Epidermal melanocyte (primary cell): Measurements from ENCODE around the gene MAP4K1.
"Not testable (repeated sequence)": the region's sequence is repeated elsewhere in the genome, so short reads cannot be mapped to it uniquely, and the experiment has no call there.

Source experiments
- DNase-seq: peaks from one replicate; pipeline ENCODE4 v3.0.0; 2011; ENCODE audit warnings: low spot score; ENCODE audit not compliant: insufficient read length

The MAP4K1 gene

DNA sequence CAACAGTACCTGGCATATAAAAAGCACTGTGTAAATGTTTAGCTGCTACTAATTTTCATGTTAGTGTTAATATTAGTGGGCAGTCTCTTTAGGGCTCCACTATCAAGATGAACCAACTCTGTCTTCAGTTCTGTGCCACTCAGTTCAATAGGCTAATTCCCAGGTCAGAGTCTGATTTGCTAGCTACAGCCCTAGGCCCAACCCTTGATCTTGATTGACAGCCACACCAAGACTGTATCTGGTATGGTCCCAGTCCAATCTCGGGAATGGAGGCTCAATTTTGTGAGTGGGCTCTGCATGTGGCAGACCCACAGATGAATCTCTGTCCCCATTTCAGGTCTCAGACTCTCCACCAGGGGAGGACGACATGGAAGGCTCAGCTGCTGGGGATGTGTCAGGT is 46.1 kb downstream of the MAP4K1 start:
- DNase-seq, result no peak

DNA sequence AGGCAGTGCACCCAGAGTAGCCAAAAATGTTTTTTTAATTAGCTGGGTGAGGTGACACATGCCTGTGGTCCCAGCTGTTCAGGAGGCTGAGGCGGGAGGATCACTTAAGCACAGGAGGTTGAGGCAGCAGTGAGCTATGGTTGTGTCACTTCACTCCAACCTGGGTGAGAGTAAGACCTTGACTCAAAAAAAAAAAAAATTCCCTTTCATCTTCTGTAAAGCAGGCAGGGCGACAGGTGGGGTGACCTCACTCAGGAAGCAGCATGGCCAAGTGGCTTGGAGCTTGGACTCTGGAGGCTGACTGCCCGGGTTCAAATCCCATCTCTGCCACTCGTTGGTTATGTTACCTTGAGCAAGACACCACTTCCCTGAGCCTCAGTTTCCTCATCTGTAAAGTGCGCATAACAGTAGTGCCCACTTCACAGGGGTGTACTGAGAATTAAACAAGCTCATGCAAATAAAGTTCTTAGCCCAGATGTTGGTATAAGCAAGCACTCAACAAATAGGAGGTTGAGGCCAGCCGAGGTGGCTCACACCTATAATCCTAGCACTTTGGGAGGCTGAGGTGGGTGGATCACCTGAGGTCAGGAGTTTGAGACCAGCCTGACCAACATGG is 48.3 kb downstream of the MAP4K1 start:
- DNase-seq, result no peak

DNA sequence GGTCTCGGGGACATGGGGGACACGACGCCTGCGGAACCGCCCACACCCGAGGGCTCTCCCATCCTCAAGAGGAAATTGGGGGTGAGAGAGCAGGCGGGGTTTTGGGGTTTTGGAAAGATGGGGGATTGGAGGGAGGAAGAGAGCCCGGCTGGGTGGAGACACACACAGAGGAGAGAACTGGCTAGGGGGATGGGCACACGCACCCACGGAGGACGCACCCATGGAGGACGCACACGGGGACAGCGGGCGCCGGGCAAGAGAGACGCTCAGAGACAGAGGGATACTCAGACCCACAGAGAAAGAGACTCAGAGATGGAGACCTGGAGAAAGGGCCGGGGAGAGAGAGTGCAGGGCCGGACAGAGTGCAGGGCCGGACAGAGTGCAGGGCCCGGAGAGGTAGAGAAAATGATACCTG is 52.1 kb downstream of the MAP4K1 start:
- DNase-seq, result no peak

DNA sequence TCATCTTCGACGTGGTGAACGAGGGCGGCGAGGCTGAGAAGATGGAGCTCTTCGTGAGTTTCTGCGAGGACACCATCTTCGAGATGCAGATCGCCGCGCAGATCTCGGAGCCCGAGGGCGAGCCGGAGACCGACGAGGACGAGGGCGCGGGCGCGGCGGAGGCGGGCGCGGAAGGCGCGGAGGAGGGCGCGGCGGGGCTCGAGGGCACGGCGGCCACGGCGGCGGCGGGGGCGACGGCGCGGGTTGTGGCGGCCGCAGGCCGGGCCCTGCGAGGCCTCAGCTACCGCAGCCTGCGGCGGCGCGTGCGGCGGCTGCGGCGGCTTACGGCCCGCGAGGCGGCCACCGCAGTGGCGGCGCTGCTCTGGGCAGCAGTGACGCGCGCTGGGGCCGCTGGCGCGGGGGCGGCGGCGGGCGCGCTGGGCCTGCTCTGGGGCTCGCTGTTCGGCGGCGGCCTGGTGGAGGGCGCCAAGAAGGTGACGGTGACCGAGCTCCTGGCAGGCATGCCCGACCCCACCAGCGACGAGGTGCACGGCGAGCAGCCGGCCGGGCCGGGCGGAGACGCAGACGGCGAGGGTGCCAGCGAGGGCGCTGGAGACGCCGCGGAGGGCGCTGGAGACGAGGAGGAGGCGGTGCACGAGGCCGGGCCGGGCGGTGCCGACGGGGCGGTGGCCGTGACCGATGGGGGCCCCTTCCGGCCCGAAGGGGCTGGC is 52.6 kb downstream of the MAP4K1 start:
- no peak for DNase-seq

DNA sequence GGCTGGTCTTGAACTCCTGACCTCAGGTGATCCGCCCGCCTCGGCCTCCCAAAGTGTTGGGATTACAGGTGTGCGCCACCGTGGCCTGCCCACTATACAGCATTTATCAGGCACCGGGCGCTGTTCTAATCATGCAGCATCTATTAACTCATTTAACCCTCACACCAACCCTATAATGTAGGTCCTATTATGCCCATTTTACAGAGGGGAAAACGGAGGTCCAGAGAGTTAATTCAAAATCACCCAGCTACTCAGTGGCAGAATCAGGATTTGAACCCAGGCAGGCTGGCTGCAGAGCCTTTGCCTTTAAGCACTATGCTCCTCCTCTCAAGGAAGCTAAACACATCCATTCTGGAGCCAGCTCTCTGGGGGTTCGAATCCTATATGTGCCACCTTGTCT is 54.3 kb downstream of the MAP4K1 start:
- no peak for DNase-seq

DNA sequence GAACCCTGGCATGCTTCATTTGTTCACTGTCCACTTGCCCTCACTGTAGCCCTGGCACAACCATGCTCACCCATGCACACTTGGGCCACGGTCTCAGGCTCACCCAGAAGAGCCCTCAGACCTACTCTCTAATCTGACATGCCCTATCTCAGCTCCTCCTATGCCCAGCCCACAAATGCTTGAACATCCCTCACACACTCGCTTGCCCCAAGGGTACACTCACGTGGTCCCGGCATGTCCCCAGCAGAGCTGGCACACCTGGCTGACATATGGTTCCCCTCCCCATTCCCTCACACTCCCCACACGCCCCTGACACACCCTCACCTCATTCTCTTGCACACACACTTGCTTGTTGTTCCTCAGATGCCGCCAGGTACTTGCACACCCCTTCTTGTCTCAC is 55.7 kb downstream of the MAP4K1 start:
- no peak for DNase-seq

DNA sequence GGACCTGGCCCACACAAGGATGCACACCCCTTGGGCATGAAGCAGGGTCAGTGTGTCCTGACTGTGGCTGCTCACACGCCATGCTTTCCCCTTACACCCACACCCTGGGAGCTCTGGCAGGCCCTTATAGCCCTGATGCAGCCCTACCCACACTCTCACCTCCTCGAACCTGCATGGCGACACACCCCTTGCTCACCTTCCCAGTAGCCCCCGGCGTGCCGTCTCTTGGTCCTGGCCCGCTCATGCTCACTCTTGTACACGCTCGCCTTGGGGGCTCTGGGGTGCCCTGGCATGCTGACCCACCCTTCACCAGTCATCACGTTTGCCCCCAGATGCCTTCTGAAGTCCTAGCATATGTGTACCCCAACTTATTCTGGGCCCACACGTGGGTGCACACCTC is 56.1 kb downstream of the MAP4K1 start:
- no peak for DNase-seq

DNA sequence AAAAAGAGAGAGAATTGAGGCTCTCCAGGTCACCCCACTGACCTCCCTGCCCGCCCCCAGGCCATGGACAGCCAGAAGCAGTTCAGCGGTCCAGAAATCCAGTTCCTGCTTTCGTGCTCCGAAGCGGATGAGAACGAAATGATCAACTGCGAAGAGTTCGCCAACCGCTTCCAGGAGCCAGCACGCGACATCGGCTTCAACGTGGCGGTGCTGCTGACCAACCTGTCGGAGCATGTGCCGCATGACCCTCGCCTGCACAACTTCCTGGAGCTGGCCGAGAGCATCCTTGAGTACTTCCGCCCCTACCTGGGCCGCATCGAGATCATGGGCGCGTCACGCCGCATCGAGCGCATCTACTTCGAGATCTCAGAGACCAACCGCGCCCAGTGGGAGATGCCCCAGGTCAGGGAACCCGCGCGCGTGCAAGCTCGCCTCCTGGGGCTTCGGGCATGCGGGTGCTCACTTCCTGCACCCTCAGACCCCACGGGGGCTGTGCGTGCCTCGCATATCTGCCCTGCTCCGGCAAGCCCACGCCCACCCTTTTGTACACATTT is 56.6 kb downstream of the MAP4K1 start:
- no peak for DNase-seq

DNA sequence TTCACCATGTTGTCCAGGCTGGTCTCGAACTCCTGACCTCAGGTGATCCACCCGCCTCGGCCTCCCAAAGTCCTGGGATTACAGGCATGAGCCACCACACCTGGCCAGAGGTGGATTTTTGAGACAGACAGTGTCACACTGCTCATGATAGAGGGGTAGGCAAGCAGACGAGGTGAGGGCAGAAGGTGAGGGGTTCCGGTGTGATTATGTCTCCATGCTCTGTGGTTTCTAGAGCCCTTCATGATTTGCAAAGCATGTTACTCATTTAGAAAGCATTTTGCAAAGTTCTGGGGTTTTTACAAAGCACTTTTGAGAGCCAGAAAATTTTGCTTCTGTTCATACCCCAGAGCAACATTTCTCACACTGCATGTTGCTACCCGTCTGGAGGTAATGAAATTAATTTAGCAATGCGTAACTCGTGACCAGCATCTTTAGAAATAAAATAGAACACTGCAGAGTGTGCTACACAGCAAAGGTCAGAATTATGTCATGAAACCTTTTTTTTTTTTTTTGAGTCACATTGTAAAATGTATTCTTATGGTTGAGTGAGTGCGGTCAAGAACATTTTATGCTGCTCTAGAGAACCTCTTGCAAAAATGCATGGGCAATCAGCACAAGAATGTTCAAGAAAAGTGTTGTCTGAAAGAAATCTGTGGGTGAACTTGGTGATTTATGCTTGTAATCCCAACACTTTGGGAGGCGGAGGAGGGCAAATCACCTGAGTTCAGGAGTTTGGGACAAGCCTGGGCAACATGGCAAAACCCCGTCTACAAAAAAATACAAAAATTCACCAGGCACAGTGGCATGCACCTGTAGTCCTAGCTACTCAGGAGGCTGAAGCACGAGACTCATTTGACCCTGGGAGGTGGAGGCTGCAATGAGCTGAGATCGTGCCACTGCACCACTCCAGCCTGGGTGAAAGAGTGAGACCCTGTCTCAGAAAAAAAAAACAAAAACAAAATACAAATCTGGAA is 58.0 kb downstream of the MAP4K1 start:
- peak; percentile 29 for DNase-seq

DNA sequence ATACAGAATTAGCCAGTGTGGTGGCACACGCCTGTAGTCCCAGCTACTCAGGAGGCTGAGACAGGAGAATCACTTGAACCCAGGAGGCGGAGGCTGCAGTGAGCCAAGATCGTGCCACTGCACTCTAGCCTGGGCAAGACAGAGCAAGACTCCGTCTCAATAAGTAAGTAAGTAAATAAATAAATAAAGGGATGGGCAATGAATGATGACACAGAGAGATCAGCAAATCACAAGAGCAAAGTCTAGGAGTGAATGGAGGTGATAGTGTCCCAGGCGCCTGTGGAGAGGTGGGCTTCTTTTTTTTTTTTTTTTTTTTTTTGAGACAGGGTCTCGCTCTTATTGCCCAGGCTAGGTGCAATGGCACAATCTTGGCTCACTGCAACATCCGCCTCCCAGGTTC is 58.8 kb downstream of the MAP4K1 start:
- DNase-seq, result not testable (repeated sequence)

DNA sequence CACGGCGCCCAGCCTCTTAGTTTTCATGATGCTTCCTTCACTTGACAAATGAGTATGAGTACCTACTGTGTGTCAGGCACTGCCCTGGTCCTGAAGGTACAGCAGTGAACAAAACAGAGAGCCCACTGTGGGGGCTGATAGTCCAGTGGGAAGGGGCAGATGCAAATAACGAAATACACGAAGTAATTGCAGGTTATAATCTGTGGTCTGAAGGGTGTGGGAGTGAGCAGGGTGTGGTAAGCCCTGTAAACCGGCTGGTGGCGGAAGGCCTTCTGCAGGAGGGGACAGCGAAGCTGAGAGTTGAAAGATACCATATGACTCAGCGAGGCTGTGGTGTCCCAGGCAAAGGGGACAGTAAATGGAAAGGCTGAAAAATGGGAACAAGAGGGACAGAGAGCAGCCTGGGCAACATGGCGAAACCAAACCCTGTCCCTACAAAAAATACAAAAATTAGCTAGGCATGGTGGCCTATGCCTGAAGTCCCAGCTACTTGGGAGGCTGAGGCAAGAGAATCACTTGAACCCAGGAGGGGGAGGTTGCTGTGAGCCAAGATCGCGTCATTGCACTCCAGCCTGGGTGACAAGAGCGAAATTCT is 60.5 kb downstream of the MAP4K1 start:
- no peak for DNase-seq

DNA sequence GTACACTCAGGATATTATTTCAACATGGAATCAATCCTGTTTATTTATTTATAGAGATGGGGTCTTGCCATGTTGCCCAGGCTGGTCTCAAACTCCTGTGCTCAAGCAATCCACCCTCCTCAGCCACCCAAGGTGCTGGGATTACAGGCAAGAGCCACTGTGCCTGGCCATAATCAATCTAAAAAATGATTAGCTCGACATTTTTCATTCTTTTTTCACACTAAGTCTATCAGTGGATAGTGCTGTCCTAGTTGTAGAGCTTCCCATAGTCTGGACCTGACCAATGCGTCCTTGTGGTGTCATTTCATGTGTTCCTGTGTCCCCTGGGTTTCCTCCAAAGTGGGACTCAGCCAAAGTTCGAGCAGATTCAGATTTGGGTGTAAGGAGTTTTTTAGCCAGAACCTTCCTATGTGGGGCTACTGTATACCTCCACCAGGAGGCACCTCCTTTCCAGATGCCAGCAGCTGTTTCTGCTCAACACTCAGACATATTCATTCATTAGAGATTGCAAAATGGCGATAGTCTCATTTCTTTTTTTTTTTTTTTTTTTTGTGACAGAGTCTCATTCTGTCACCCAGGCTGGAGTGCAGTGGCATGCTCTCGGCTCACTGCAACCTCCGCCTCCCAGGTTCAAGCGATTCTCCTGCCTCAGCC is 61.1 kb downstream of the MAP4K1 start:
- DNase-seq, result no peak

DNA sequence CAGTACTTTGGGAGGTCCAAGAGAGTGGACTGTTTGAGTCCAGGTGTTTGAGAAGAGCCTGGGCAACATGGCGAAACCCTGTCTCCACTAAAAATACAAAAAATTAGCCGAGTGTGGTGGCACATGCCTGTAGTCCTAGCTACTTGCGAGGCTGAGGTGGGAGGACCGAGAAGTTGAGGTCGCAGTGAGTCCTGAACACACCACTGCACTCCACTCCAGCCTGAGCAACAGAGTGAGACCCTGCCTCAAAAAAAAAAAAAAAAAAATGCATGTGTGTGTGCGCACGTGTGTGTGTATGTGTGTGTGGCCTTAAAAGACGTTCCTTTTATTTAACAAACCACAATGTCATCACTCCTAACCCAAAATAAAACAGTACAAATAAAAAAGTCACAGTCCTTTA is 62.6 kb downstream of the MAP4K1 start:
- DNase-seq, result no peak

DNA sequence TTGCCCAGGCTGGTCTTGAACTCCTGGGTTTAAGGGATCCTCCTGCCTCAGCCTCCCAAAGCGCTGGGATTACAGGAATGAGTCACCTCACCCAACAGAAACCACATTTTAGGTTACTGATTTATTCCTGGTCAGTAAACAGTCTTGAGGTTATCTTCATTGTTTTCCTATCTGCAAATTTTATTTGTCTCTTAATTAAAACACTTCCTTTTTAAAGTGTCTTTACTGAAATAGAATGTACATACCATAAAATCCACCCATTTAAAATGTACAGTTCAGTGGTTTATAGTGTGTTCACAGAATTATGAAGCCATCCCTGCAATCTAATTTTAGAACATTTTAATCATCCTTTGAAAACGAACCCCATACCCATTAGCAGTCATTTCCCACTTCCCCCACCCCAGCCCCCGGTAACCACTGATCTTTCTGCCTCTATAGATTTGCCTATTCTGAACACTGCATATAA is 63.0 kb downstream of the MAP4K1 start:
- no peak for DNase-seq

DNA sequence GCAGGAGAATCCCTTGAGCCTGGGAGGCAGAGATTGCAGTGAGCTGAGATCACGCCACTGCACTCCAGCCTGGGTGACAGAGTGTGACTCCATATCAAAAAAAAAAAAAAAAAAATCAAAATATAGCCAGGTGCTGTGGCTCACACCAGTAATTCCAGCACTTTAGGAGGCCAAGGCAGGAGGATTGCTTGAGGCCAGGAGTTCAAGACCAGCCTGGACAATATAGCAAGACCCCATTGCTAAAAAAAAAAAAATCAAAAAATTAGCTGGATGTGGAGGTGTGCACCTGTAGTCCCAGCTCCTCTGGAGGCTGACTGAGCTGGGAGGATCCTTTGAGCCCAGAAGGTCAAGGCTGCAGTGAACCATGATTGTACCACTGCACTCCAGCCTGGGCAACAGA is 64.5 kb downstream of the MAP4K1 start:
- DNase-seq, result not testable (repeated sequence)

DNA sequence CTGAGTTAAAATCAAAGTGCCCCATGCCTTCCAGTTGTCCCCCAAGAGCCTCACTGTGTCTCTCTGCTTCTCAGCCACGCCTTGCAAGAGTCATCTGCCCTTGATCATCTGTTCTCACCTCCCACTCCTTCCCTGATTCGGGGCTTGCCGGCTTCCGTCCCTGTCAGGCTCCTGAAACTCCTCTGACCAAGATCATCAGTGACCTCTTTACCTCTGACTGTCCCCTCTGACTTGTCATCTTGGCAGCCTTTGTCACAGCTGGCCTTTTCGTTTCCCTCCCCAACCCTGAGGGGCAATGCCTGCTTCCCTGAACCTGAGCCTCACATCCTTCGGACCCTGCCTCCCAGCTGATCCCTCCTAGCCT is 66.3 kb downstream of the MAP4K1 start:
- DNase-seq, result no peak

DNA sequence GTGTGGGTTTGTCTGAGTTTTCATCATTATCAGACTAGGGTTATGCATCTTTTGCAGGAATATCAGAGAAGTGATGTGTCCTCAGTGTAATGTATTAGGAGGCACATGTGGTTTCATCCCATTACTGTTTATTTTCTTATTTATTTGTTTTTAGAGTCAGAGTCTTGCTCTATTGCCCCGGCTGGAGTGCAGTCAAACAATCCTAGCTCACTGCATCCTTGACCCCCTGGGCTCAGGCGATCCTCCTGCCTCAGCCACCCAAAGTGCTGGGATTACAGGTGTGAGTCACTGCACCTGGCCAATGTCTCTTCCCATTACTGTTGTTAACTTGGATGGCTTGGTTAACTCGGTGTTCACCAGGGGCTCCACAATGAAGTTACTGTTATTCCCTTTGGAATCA is 67.4 kb downstream of the MAP4K1 start:
- DNase-seq, result no peak

DNA sequence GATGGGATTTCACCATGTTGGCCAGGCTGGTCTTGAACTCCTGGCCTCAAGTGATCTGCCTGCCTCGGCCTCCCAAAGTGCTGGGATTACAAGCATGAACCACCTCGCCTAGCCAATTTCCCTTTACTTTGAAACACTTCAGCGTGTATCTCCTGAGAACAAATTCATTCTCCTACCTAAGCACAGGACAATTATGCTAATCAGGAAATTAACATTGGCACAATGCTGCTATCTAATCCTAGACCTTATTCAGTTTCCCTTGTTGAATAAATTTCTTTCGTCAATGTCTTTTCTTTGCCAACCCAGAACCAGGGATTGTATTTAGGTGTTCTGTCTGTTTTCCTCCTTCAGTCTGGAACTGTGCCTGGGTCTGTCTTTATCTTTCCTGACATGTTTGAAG is 67.8 kb downstream of the MAP4K1 start:
- DNase-seq, result no peak

DNA sequence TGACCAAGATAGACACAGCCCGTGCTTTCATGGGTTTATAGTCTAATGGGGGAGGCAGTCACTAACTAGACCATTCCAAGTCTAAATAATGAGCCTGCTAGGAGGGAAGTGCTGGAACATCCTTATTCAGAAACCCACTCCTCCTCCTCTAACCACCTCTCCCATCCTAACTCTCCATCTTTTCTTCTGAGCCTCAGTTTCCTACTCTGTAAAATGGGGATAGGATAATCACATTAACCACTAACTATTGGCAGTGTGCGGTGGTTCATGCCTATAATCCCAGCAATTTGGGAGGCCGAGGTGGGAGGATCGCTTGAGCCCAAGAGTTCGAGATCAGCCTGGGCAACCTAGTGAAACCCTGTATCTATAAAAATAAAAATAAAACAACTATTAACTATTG is 68.7 kb downstream of the MAP4K1 start:
- no peak for DNase-seq

DNA sequence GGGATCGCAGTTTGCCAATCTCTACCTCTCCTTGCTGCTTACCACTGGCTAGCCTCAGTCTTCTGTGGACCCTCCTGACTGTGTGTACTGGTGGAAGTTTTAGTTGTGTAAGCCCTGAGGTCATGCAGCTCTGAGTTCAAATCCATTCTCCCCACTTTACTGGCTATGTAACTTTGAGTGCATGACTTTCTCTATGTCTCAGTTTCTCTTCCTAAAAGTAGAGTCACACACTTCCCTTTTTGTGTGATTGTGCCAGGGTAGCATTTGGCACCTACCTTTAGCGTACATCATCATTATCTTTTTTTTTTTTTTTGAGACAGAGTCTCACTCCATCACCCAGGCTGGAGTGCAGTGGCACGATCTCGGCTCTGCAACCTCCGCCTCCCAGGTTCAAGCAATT is 70.3 kb downstream of the MAP4K1 start:
- DNase-seq, result no peak

DNA sequence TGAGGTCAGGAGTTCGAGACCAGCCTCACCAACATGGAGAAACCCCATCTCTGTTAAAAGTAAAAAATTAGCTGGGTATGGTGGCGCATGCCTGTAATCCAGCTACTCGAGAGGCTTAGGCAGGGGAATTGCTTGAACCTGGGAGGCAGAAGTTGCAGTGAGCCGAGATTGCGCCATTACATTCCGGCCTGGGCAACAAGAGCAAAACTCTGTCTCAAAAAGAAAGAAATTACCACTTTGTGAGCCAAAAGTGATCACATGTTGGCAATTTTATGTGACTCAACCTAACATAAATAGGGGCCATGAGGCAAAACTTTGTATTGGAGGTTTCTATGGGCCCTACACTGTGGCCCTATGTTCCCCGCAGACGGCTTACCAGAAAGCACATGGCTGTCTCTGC is 72.2 kb downstream of the MAP4K1 start:
- no peak for DNase-seq
